ENCODE measurements around the gene GOLGA8B.
"Not testable (repeated sequence)": the region's sequence is repeated elsewhere in the genome, so short reads cannot be mapped to it uniquely, and the experiment has no call there.

- TF ChIP-seq CTCF, POLR2A (IDR thresholded peaks at IDR 0.05): not testable (repeated sequence)
Observed at GRCh38 chr15:34580251-34581042, 3.0 kb downstream of the GOLGA8B start.
